DMS153 treated with DMSO at 0.1 percent for 48 hours (cell line): ENCODE measurements around the gene RPL7A.
"Not testable (repeated sequence)": the region's sequence is repeated elsewhere in the genome, so short reads cannot be mapped to it uniquely, and the experiment has no call there.

Experiments
- DNase-seq: peaks from one replicate; lab custom pipeline; 2025; ENCODE audit not compliant: unreplicated experiment; lab: John Stamatoyannopoulos, UW

The RPL7A gene

GRCh38 chr9:133367221-133367620 lies 19.2 kb downstream of the RPL7A start:
- no peak for DNase-seq

GRCh38 chr9:133367778-133368177 lies 19.8 kb downstream of the RPL7A start:
- DNase-seq = no peak

- DNase-seq = peak; percentile 71
These were observed 20.3 kb downstream of the RPL7A start for GRCh38 chr9:133368249-133368881.

- no peak for DNase-seq
These were observed 21.4 kb downstream of the RPL7A start for GRCh38 chr9:133369422-133369821.

GRCh38 chr9:133369933-133370332 lies 21.9 kb downstream of the RPL7A start:
- DNase-seq = no peak

- no peak for DNase-seq
These were observed 22.7 kb downstream of the RPL7A start for GRCh38 chr9:133370685-133371084.

GRCh38 chr9:133371261-133371711 lies 23.3 kb downstream of the RPL7A start:
- DNase-seq = no peak

GRCh38 chr9:133372144-133372543 lies 24.1 kb downstream of the RPL7A start:
- no peak for DNase-seq

- DNase-seq = no peak
These were observed 26.6 kb downstream of the RPL7A start for GRCh38 chr9:133374612-133375115.

GRCh38 chr9:133375116-133375723 lies 27.2 kb downstream of the RPL7A start:
- DNase-seq = peak; percentile 15

- peak; percentile 97 for DNase-seq
These were observed 28.0 kb downstream of the RPL7A start, which contains the start of the genes STKLD1 and SURF4 for GRCh38 chr9:133375724-133376654. Gene STKLD1, plus strand, starts transcription at chr9:133376366. Its CDS starts 108 bp downstream, at chr9:133376474. Gene SURF4, minus strand, starts transcription at chr9:133376060. Its CDS starts 91 bp downstream, at chr9:133375969.

- not testable (repeated sequence) for DNase-seq
These were observed 29.3 kb downstream of the RPL7A start for GRCh38 chr9:133377280-133377679.

GRCh38 chr9:133377721-133378216 lies 29.8 kb downstream of the RPL7A start:
- no peak for DNase-seq

GRCh38 chr9:133378408-133378962 lies 30.5 kb downstream of the RPL7A start:
- no peak for DNase-seq

- no peak for DNase-seq
These were observed 31.4 kb downstream of the RPL7A start for GRCh38 chr9:133379153-133380086.

- no peak for DNase-seq
These were observed 32.7 kb downstream of the RPL7A start for GRCh38 chr9:133380734-133381133.

GRCh38 chr9:133382507-133383141 lies 34.6 kb downstream of the RPL7A start:
- DNase-seq = no peak

GRCh38 chr9:133383438-133383837 lies 35.4 kb downstream of the RPL7A start:
- DNase-seq = no peak

- DNase-seq = no peak
These were observed 36.8 kb downstream of the RPL7A start for GRCh38 chr9:133384736-133385321.
